ENCODE measurements around the gene GFPT2.

GFPT2 gene

DNA sequence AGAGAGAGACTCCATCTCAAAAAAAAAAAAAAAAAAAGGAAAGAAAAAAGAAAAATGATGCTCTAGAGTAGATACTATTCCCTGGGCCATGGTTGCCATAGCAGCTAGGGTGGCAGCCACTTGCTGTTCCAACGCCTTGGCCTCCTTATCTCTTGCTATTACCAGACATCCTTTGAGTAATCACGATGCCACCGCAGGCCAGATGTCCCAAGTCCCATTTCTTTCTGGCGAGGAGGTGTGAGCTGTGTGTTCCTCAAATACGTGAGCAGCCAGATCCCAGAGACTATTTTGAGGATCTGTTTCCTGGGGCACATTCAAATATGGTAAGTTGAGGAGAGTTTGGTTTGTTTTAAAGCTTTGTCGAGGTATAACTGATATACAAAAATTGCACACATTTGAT, 23.4 kb upstream of the GFPT2 start:
- no peak overlapping the region for H3K23ac ChIP-seq (ENCODE audit: low read length in 2 of 2)
- no peak overlapping the region for H2BK12ac ChIP-seq (ENCODE audit: low read length in 2 of 2)
- peaks cover 1% of the 10 kb centered on the region for H3K4me1 ChIP-seq (ENCODE audit: control insufficient read depth, insufficient read depth, low read depth, low read length)
- H3K4me3 ChIP-seq (ENCODE audit: insufficient read depth in 1 of 2, low read depth in 1 of 2, low read length in 2 of 2) = no peak overlapping the region
- no peak overlapping the region for H4K91ac ChIP-seq (ENCODE audit: low read length)
- H3K4me2 ChIP-seq (ENCODE audit: low read length, poor library complexity, severe bottlenecking) = no peak overlapping the region
- DNase-seq = no peak
- H3K18ac ChIP-seq (ENCODE audit: low read depth in 1 of 2, low read length in 2 of 2) = no peak overlapping the region
- H3K27ac ChIP-seq (ENCODE audit: low read length, poor library complexity, severe bottlenecking) = no peak overlapping the region
- no peak overlapping the region for H2AK5ac ChIP-seq (ENCODE audit: low read length, severe bottlenecking)
- H3K9me3 ChIP-seq (ENCODE audit: control insufficient read depth, low read length) = no peaks in the 10 kb centered on the region
- peaks cover 14 to 16% of the 10 kb centered on the region in 2 experiments for H3K27me3 ChIP-seq (ENCODE audit: control insufficient read depth in 1 of 2, insufficient read depth in 1 of 2, low read length in 2 of 2)
- no peak overlapping the region for H2BK5ac ChIP-seq (ENCODE audit: low read depth, low read length, poor library complexity, severe bottlenecking)
- no peak overlapping the region for H3K14ac ChIP-seq (ENCODE audit: low read length in 2 of 2)
- no peak overlapping the region for H2AFZ ChIP-seq (ENCODE audit: low read depth, low read length)
- no peak overlapping the region for H3K9ac ChIP-seq (ENCODE audit: low read length)
- no peaks in the 10 kb centered on the region for H3K36me3 ChIP-seq (ENCODE audit: control insufficient read depth in 1 of 2, insufficient read depth in 2 of 2, low read depth in 1 of 2, low read length in 2 of 2)
- WGBS = 23% methylated on average over 5 of the region's 6 CpGs
- H4K8ac ChIP-seq (ENCODE audit: low read length) = no peak overlapping the region
- no peak overlapping the region for H3K4ac ChIP-seq (ENCODE audit: low read depth in 1 of 2, low read length in 2 of 2)
- H3K79me1 ChIP-seq (replicated peaks; ENCODE audit: low read length, poor library complexity, severe bottlenecking) = no peaks in the 10 kb centered on the region
- no peak overlapping the region for H2BK15ac ChIP-seq (ENCODE audit: low read depth, poor library complexity, severe bottlenecking)
- no peak overlapping the region for H2BK120ac ChIP-seq (ENCODE audit: low read depth, low read length)

DNA sequence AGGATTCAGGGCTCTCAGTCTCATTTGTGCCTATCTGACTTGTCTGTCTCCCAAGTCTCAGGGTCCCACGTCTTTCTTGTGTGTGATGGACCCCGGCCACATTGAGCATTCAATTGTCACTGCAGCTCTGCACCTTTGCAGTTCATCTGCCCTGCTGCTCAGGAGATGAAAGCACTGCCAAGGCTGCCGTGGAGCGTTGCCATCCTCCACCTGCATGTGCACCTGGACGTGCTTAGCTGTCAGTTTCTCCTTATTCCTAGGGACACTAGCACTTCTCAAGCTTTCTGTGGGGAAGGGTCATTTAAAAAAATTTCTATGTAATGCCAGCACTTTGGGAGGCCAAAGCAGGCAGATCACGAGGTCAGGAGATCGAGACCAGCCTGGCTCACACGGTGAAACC, 22.8 kb upstream of the GFPT2 start:
- Histone ChIP-seq H3K23ac (ENCODE audit: low read length in 2 of 2) (no peak overlapping the region), H2BK120ac (ENCODE audit: low read depth, low read length) (no peak overlapping the region), H3K4me1 (ENCODE audit: control insufficient read depth, insufficient read depth, low read depth, low read length) (peaks cover 1% of the 10 kb centered on the region), H3K27me3 (ENCODE audit: control insufficient read depth in 1 of 2, insufficient read depth in 1 of 2, low read length in 2 of 2) (peaks cover 12 to 14% of the 10 kb centered on the region in 2 experiments), H3K4ac (ENCODE audit: low read depth in 1 of 2, low read length in 2 of 2) (no peak overlapping the region), H3K9me3 (ENCODE audit: control insufficient read depth, low read length) (no peaks in the 10 kb centered on the region), H2AK5ac (ENCODE audit: low read length, severe bottlenecking) (no peak overlapping the region), H2BK12ac (ENCODE audit: low read length in 2 of 2) (no peak overlapping the region), H3K36me3 (ENCODE audit: control insufficient read depth in 1 of 2, insufficient read depth in 2 of 2, low read depth in 1 of 2, low read length in 2 of 2) (no peaks in the 10 kb centered on the region), H3K14ac (ENCODE audit: low read length in 2 of 2) (no peak overlapping the region), H3K4me3 (ENCODE audit: insufficient read depth in 1 of 2, low read depth in 1 of 2, low read length in 2 of 2) (no peak overlapping the region), H3K27ac (ENCODE audit: low read length, poor library complexity, severe bottlenecking) (no peak overlapping the region), H3K18ac (ENCODE audit: low read depth in 1 of 2, low read length in 2 of 2) (no peak overlapping the region), H2BK5ac (ENCODE audit: low read depth, low read length, poor library complexity, severe bottlenecking) (no peak overlapping the region), H2BK15ac (ENCODE audit: low read depth, poor library complexity, severe bottlenecking) (no peak overlapping the region), H4K8ac (ENCODE audit: low read length) (no peak overlapping the region), H4K91ac (ENCODE audit: low read length) (no peak overlapping the region), H2AFZ (ENCODE audit: low read depth, low read length) (no peak overlapping the region), H3K9ac (ENCODE audit: low read length) (no peak overlapping the region), H3K4me2 (ENCODE audit: low read length, poor library complexity, severe bottlenecking) (no peak overlapping the region), H3K79me1 (replicated peaks; ENCODE audit: low read length, poor library complexity, severe bottlenecking) (no peaks in the 10 kb centered on the region)
- DNase-seq = no peak
- WGBS = 83% methylated on average over 7 of the region's 8 CpGs

DNA sequence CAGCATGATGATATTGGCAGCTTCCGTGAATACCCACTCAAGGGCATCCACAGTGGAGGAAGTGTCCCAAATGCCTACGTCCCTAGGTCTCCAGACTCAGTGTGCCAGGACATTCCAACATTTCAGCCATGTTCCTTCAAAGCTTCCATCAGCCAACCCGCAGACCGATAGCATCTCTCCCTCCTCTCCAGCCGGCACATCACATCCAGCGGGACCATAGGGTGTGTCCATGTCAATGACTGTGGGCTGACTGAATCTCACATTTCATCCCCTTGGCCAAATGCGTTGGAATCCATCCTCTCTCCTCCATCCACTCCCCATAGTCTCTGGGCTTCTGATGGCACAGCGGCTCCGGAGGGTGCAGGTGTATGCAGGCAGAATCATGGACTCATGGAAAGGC, 22.2 kb upstream of the GFPT2 start:
- H3K14ac ChIP-seq (ENCODE audit: low read length in 2 of 2) = no peak overlapping the region
- H2AFZ ChIP-seq (ENCODE audit: low read depth, low read length) = no peak overlapping the region
- no peak overlapping the region for H3K4ac ChIP-seq (ENCODE audit: low read depth in 1 of 2, low read length in 2 of 2)
- no peak overlapping the region for H4K91ac ChIP-seq (ENCODE audit: low read length)
- H2BK15ac ChIP-seq (ENCODE audit: low read depth, poor library complexity, severe bottlenecking) = no peak overlapping the region
- no peaks in the 10 kb centered on the region for H3K9me3 ChIP-seq (ENCODE audit: control insufficient read depth, low read length)
- no peak overlapping the region for H3K9ac ChIP-seq (ENCODE audit: low read length)
- 91% methylated on average over 9 of the region's 9 CpGs for WGBS
- H3K79me1 ChIP-seq (replicated peaks; ENCODE audit: low read length, poor library complexity, severe bottlenecking) = no peaks in the 10 kb centered on the region
- H3K27me3 ChIP-seq (ENCODE audit: control insufficient read depth in 1 of 2, insufficient read depth in 1 of 2, low read length in 2 of 2) = peaks cover 9% of the 10 kb centered on the region in 2 experiments
- DNase-seq = no peak
- no peak overlapping the region for H2BK120ac ChIP-seq (ENCODE audit: low read depth, low read length)
- no peak overlapping the region for H3K4me3 ChIP-seq (ENCODE audit: insufficient read depth in 1 of 2, low read depth in 1 of 2, low read length in 2 of 2)
- H3K36me3 ChIP-seq (ENCODE audit: control insufficient read depth in 1 of 2, insufficient read depth in 2 of 2, low read depth in 1 of 2, low read length in 2 of 2) = no peaks in the 10 kb centered on the region
- H4K8ac ChIP-seq (ENCODE audit: low read length) = no peak overlapping the region
- no peak overlapping the region for H2AK5ac ChIP-seq (ENCODE audit: low read length, severe bottlenecking)
- peaks cover 1% of the 10 kb centered on the region for H3K4me1 ChIP-seq (ENCODE audit: control insufficient read depth, insufficient read depth, low read depth, low read length)
- H3K4me2 ChIP-seq (ENCODE audit: low read length, poor library complexity, severe bottlenecking) = no peak overlapping the region
- H2BK5ac ChIP-seq (ENCODE audit: low read depth, low read length, poor library complexity, severe bottlenecking) = no peak overlapping the region
- H3K23ac ChIP-seq (ENCODE audit: low read length in 2 of 2) = no peak overlapping the region
- H3K27ac ChIP-seq (ENCODE audit: low read length, poor library complexity, severe bottlenecking) = no peak overlapping the region
- no peak overlapping the region for H2BK12ac ChIP-seq (ENCODE audit: low read length in 2 of 2)
- no peak overlapping the region for H3K18ac ChIP-seq (ENCODE audit: low read depth in 1 of 2, low read length in 2 of 2)

DNA sequence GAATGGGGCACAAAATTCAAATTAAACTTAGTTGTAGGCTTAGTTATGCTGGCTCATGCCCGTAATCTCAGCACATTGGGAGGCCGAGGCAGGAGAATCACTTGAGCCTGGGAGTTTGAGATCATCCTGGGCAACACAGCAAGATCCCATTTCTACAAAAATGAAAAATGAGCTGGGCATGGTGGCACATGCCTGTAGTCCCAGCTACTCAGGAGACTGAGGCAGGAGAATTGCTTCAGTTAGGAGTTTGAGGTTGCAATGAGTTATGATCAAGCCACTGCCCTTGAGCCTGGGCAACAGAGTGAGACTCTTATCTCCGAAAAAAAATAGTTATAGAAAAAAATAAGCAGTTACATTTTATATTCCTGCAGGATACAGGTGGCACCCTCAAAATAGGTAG, 20.7 kb upstream of the GFPT2 start:
- Histone ChIP-seq H2BK15ac (ENCODE audit: low read depth, poor library complexity, severe bottlenecking) (no peak overlapping the region), H2AK5ac (ENCODE audit: low read length, severe bottlenecking) (no peak overlapping the region), H3K9ac (ENCODE audit: low read length) (no peak overlapping the region), H3K79me1 (replicated peaks; ENCODE audit: low read length, poor library complexity, severe bottlenecking) (no peaks in the 10 kb centered on the region), H3K18ac (ENCODE audit: low read depth in 1 of 2, low read length in 2 of 2) (no peak overlapping the region), H3K27ac (ENCODE audit: low read length, poor library complexity, severe bottlenecking) (no peak overlapping the region), H3K23ac (ENCODE audit: low read length in 2 of 2) (no peak overlapping the region), H2BK5ac (ENCODE audit: low read depth, low read length, poor library complexity, severe bottlenecking) (no peak overlapping the region), H2BK120ac (ENCODE audit: low read depth, low read length) (no peak overlapping the region), H3K4ac (ENCODE audit: low read depth in 1 of 2, low read length in 2 of 2) (no peak overlapping the region), H2AFZ (ENCODE audit: low read depth, low read length) (no peak overlapping the region), H3K4me1 (ENCODE audit: control insufficient read depth, insufficient read depth, low read depth, low read length) (peaks cover 1% of the 10 kb centered on the region), H3K4me3 (ENCODE audit: insufficient read depth in 1 of 2, low read depth in 1 of 2, low read length in 2 of 2) (no peak overlapping the region), H3K36me3 (ENCODE audit: control insufficient read depth in 1 of 2, insufficient read depth in 2 of 2, low read depth in 1 of 2, low read length in 2 of 2) (no peaks in the 10 kb centered on the region), H4K91ac (ENCODE audit: low read length) (no peak overlapping the region), H3K9me3 (ENCODE audit: control insufficient read depth, low read length) (no peaks in the 10 kb centered on the region), H3K27me3 (ENCODE audit: control insufficient read depth in 1 of 2, insufficient read depth in 1 of 2, low read length in 2 of 2) (peaks cover 9% of the 10 kb centered on the region in 2 experiments), H3K4me2 (ENCODE audit: low read length, poor library complexity, severe bottlenecking) (no peak overlapping the region), H4K8ac (ENCODE audit: low read length) (no peak overlapping the region), H3K14ac (ENCODE audit: low read length in 2 of 2) (no peak overlapping the region), H2BK12ac (ENCODE audit: low read length in 2 of 2) (no peak overlapping the region)
- DNase-seq = no peak
- 92% methylated on average over 2 of the region's 3 CpGs for WGBS

Measured in mesenchymal stem cell (in vitro differentiated cells and primary cell).